Sigmoid colon (tissue), 7 donors: ENCODE data around the gene LIMD2. TPM values are rescaled to one million over a fixed set of nuclear protein-coding genes. Genes with fewer than 3 reads are reported as not detected.

Experiments used
- DNase-seq: peaks from one replicate; pipeline ENCODE4 v3.0.0-alpha.2; 2019
- H3K27ac ChIP-seq, 4 donors: fragments of 200-600 bp; sonication (generic); one replicate each; pipeline ENCODE4 v1.5.1; 2016 to 2019; ENCODE audit warnings: mild to moderate bottlenecking in 1 of 4
- H3K27me3 ChIP-seq, 3 donors: fragments of 200-600 bp; sonication (generic); one replicate each; pipeline ENCODE4 v1.5.1; 2019; ENCODE audit warnings: mild to moderate bottlenecking in 1 of 3
- H3K36me3 ChIP-seq, 4 donors: fragments of 200-600 bp; sonication (generic); one replicate each; pipeline ENCODE4 v1.5.1; 2016 to 2019
- H3K4me1 ChIP-seq, 4 donors: fragments of 200-600 bp; sonication (generic); one replicate each; pipeline ENCODE4 v1.5.1; 2017 to 2019
- H3K4me3 ChIP-seq, 4 donors: fragments of 200-600 bp; sonication (generic); one replicate each; pipeline ENCODE4 v1.5.1; 2017 to 2019; ENCODE audit warnings: mild to moderate bottlenecking in 2 of 4, moderate library complexity in 1 of 4
- H3K9me3 ChIP-seq, 4 donors: fragments of 200-600 bp in 3 of 4; sonication (generic) in 3 of 4; one replicate each; pipeline versions ENCODE4 v1.5.1 to v1.6.1; 2013 to 2019
- CTCF ChIP-seq, 4 experiments: fragments of 450-650 bp in 3 of 4; fragments of 200-600 bp in 1 of 4; IDR thresholded peaks; one replicate each; pipeline ENCODE4 v1.5.1; 2016 to 2019; ENCODE audit warnings: antibody characterized with exemption in 4 of 4, mild to moderate bottlenecking in 3 of 4, moderate library complexity in 2 of 4
- EP300 ChIP-seq, 4 donors: sonication (generic); formaldehyde crosslinking; IDR thresholded peaks; one replicate each; pipeline ENCODE4 v1.6.1; 2017; ENCODE audit warnings: antibody characterized with exemption in 4 of 4
- POLR2A ChIP-seq, 2 donors: fragments of 450-650 bp; IDR thresholded peaks; one replicate each; pipeline ENCODE4 v1.6.1; 2016; ENCODE audit warnings: antibody characterized with exemption in 2 of 2, mild to moderate bottlenecking in 2 of 2, moderate library complexity in 2 of 2
- POLR2AphosphoS5 ChIP-seq, 4 donors: sonication (generic); formaldehyde crosslinking; IDR thresholded peaks; one replicate each; pipeline ENCODE4 v1.6.1; 2017; ENCODE audit warnings: antibody characterized with exemption in 4 of 4
- WGBS, 2 donors: extraction: QIAGEN DNeasy Blood & Tissue Kit; methylation state at CpG; one replicate each; pipeline ENCODE4 v1.1.7; 2013; 5-methylcytosine and 5-hydroxymethylcytosine counted together
- intact Hi-C: fragments of 100-400 bp; cut with DNase I; formaldehyde crosslinking; loops from one replicate; pipeline ENCODE4 v1.15.1; 2023
- polyA plus RNA-seq, 3 donors: library from polyadenylated mRNA; stranded (reverse); fragments of 200-250 nt; gene quantifications; one replicate each; pipeline ENCODE4 v1.2.3, GENCODE V29; 2013
- total RNA-seq, 4 donors: library from RNA; depleted of rRNA; stranded (reverse); fragments of >200 nt; gene quantifications; one replicate each; pipeline ENCODE4 v1.1.0, GENCODE V29; 2016
- donor health status: healthy with polysubstance abuse.
- donor health status: Bipolar disorder and iron deficiency.
- donor health status: healthy.

Gene LIMD2
- total and polyA plus RNA-seq, 7 donors = 3.0 to 119 (median 7.5) TPM

GRCh38 chr17:63659850-63660249 lies 40.1 kb downstream of the LIMD2 start:
- Histone ChIP-seq H3K27me3 (no peaks in the 10 kb centered on the region), H3K4me3 (no peak overlapping the region), H3K4me1 (peaks cover 0 to 7% (median 0%) of the 10 kb centered on the region in 4 donors), H3K9me3 (no peaks in the 10 kb centered on the region), H3K36me3 (peaks cover 7 to 82% (median 30%) of the 10 kb centered on the region in 4 donors), H3K27ac (no peak overlapping the region)
- no peak for TF ChIP-seq EP300 (IDR thresholded peaks at IDR 0.05)
- no peak for TF ChIP-seq POLR2AphosphoS5 (IDR thresholded peaks at IDR 0.05)
- no peak for TF ChIP-seq POLR2A (IDR thresholded peaks at IDR 0.05)
- no peak for TF ChIP-seq CTCF (IDR thresholded peaks at IDR 0.05)
- WGBS, 2 donors = 89 to 93% methylated on average over 3 of the region's 3 CpGs
- intact Hi-C loops = no loop called here
- no peak for DNase-seq

GRCh38 chr17:63658366-63658765 lies 41.6 kb downstream of the LIMD2 start:
- peaks cover 0 to 13% (median 5%) of the 10 kb centered on the region in 4 donors for H3K4me1 ChIP-seq
- H3K9me3 ChIP-seq = no peaks in the 10 kb centered on the region
- H3K4me3 ChIP-seq = no peak overlapping the region
- WGBS, 2 donors = 96 to 100% methylated on average over 1 of the region's 1 CpG
- intact Hi-C loops = no loop called here
- H3K27me3 ChIP-seq = no peaks in the 10 kb centered on the region
- no peak for DNase-seq
- no peak overlapping the region for H3K27ac ChIP-seq
- no peak for TF ChIP-seq CTCF (IDR thresholded peaks at IDR 0.05)
- TF ChIP-seq EP300 (IDR thresholded peaks at IDR 0.05) = no peak
- TF ChIP-seq POLR2A (IDR thresholded peaks at IDR 0.05) = no peak
- no peak for TF ChIP-seq POLR2AphosphoS5 (IDR thresholded peaks at IDR 0.05)
- H3K36me3 ChIP-seq = peaks cover 7 to 95% (median 31%) of the 10 kb centered on the region in 4 donors

- Histone ChIP-seq H3K36me3 (peaks cover 7 to 95% (median 26%) of the 10 kb centered on the region in 4 donors), H3K9me3 (no peaks in the 10 kb centered on the region), H3K27me3 (no peaks in the 10 kb centered on the region), H3K27ac (no peak overlapping the region), H3K4me3 (no peak overlapping the region), H3K4me1 (peaks cover 0 to 19% (median 9%) of the 10 kb centered on the region in 4 donors)
- no peak for TF ChIP-seq POLR2A (IDR thresholded peaks at IDR 0.05)
- no peak for TF ChIP-seq POLR2AphosphoS5 (IDR thresholded peaks at IDR 0.05)
- no peak for TF ChIP-seq EP300 (IDR thresholded peaks at IDR 0.05)
- TF ChIP-seq CTCF (IDR thresholded peaks at IDR 0.05) = no peak
- no peak for DNase-seq
- intact Hi-C loops = no loop called here
- WGBS, 2 donors = 93 to 94% methylated on average over 3 of the region's 3 CpGs
These were observed 42.1 kb downstream of the LIMD2 start for GRCh38 chr17:63657786-63658185.

GRCh38 chr17:63653050-63653449 lies 46.9 kb downstream of the LIMD2 start:
- Histone ChIP-seq H3K4me3 (no peak overlapping the region), H3K4me1 (peaks cover 0 to 19% (median 16%) of the 10 kb centered on the region in 4 donors), H3K9me3 (no peaks in the 10 kb centered on the region), H3K27ac (peak overlapping the region in 3 of 4 donors; percentile 11 to 49 (median 14)), H3K27me3 (no peaks in the 10 kb centered on the region), H3K36me3 (peaks cover 0 to 56% (median 6%) of the 10 kb centered on the region in 4 donors)
- DNase-seq = no peak
- WGBS, 2 donors = 8 to 46% methylated on average over 2 of the region's 2 CpGs
- TF ChIP-seq POLR2AphosphoS5 (IDR thresholded peaks at IDR 0.05) = no peak
- no peak for TF ChIP-seq POLR2A (IDR thresholded peaks at IDR 0.05)
- no peak for TF ChIP-seq EP300 (IDR thresholded peaks at IDR 0.05)
- TF ChIP-seq CTCF (IDR thresholded peaks at IDR 0.05) = no peak
- intact Hi-C loops = no loop called here

DNA sequence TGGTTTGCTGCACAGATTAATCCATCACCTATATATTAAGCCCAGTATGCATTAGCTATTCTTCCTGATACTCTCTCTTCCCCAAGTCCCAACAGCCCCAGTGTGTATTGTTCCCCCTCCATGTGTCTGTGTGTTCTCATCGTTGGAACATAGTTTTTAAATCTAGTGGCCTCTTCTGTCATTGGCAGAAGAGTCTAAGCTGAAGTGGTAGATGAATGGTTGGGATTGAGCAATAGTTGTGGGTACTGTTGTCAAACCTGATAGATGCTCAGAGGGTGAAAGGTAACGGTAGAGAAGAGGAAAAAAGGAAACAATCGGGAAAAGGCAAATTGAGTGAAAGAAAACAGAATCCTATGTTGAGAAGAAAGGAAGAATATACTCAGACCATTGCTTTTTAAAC lies 47.8 kb downstream of the LIMD2 start:
- Histone ChIP-seq H3K36me3 (peaks cover 0 to 51% (median 4%) of the 10 kb centered on the region in 4 donors), H3K4me1 (peaks cover 0 to 28% (median 23%) of the 10 kb centered on the region in 4 donors), H3K27me3 (no peaks in the 10 kb centered on the region), H3K4me3 (no peak overlapping the region), H3K27ac (peak overlapping the region in 2 of 4 donors; percentile 14 to 49), H3K9me3 (no peaks in the 10 kb centered on the region)
- TF ChIP-seq POLR2AphosphoS5 (IDR thresholded peaks at IDR 0.05) (no peak), CTCF (IDR thresholded peaks at IDR 0.05) (no peak), EP300 (IDR thresholded peaks at IDR 0.05) (no peak), POLR2A (IDR thresholded peaks at IDR 0.05) (no peak)
- intact Hi-C loops = no loop called here
- no peak for DNase-seq
- 80 to 86% methylated on average over 3 of the region's 3 CpGs for WGBS, 2 donors
